ENCODE results near the gene ZNF683. TPM values are rescaled to one million over a fixed set of nuclear protein-coding genes. Genes with fewer than 3 reads are reported as not detected.

Gene ZNF683
- total and polyA plus RNA-seq, 2 donors (not counting 3 experiments of a cell fraction or from before 2014, with no cell fraction given), result not detected

- H3K36me3 ChIP-seq (ENCODE audit: control insufficient read depth in 2 of 2, extremely low read depth in 1 of 2, insufficient read depth in 2 of 2, low read length in 2 of 2), result no peaks in the 10 kb centered on the region
- no peaks in the 10 kb centered on the region for H4K20me1 ChIP-seq (replicated peaks; ENCODE audit: control insufficient read depth, extremely low read depth, insufficient read depth, low read length)
- dilution Hi-C loops (cut with MboI; ENCODE audit: extremely low pct_ligation_motif_present, low sequenced_read_pairs), result no loop called here
- peaks cover 0 to 2% of the 10 kb centered on the region in 2 experiments for H3K27me3 ChIP-seq (ENCODE audit: control insufficient read depth in 2 of 2, insufficient read depth in 2 of 2, low read length in 2 of 2)
- CTCF ChIA-PET, result interaction anchor here (1.1 to 2.8 kb wide), 5 partner anchors 9 to 89 kb away, joined by 3 to 11 read pairs (median 9); no protein-coding TSS in a partner anchor
- H3K79me2 ChIP-seq (ENCODE audit: control insufficient read depth, insufficient read depth, low read length), result no peaks in the 10 kb centered on the region
- H3K9me3 ChIP-seq (replicated peaks; ENCODE audit: control insufficient read depth, insufficient read depth, low read length), result no peaks in the 10 kb centered on the region
- no peak for FAIRE-seq
- TF ChIP-seq, protein P1, sequence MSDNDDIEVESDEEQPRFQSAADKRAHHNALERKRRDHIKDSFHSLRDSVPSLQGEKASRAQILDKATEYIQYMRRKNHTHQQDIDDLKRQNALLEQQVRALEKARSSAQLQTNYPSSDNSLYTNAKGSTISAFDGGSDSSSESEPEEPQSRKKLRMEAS (IDR thresholded peaks at IDR 0.05; ENCODE audit: insufficient read depth, insufficient read length), result no peak
- TF ChIP-seq FOS (IDR thresholded peaks at IDR 0.05; ENCODE audit: borderline replicate concordance, insufficient read depth, low read length), result no peak
- TF ChIP-seq POLR2AphosphoS5 (IDR thresholded peaks at IDR 0.05; ENCODE audit: insufficient read depth, low read depth, low read length), result no peak
- TF ChIP-seq MYC (IDR thresholded peaks at IDR 0.05; ENCODE audit: low read depth, low read length), result no peak
- no peak overlapping the region for H3K4me2 ChIP-seq (ENCODE audit: insufficient read depth, low read length)
- H3K4me1 ChIP-seq (ENCODE audit: control insufficient read depth, extremely low read depth, insufficient read depth, low read length), result peaks cover 4% of the 10 kb centered on the region
- DNase-seq (ENCODE audit: low read depth, low spot score), result no peak
- intact Hi-C loops (cut with micrococcal nuclease), result no loop called here
- POLR2A ChIA-PET, result no interaction called here
- no peaks in the 10 kb centered on the region for H3K9me1 ChIP-seq (replicated peaks; ENCODE audit: control insufficient read depth, extremely low read depth, insufficient read depth, low read length)
- no peak overlapping the region for H3K9ac ChIP-seq (replicated peaks; ENCODE audit: extremely low read depth, insufficient read depth, low read length)
- no peak overlapping the region for H3K4me3 ChIP-seq (replicated peaks in 1 of 3; ENCODE audit: insufficient read depth in 1 of 3, low read depth in 1 of 3, low read length in 3 of 3)
- no peak overlapping the region for H3K27ac ChIP-seq (ENCODE audit: insufficient read depth, low read depth, low read length)
- no TSS peak for BruUV-seq (replicated peaks)
- no peak overlapping the region for H2AFZ ChIP-seq (ENCODE audit: low read depth, low read length)
Measured at GRCh38 chr1:26373789-26374188, 1.2 kb upstream of the ZNF683 start.

- Histone ChIP-seq H3K4me3 (replicated peaks in 1 of 3; ENCODE audit: insufficient read depth in 1 of 3, low read depth in 1 of 3, low read length in 3 of 3) (no peak overlapping the region), H3K36me3 (ENCODE audit: control insufficient read depth in 2 of 2, extremely low read depth in 1 of 2, insufficient read depth in 2 of 2, low read length in 2 of 2) (no peaks in the 10 kb centered on the region), H3K9ac (replicated peaks; ENCODE audit: extremely low read depth, insufficient read depth, low read length) (no peak overlapping the region), H3K4me1 (ENCODE audit: control insufficient read depth, extremely low read depth, insufficient read depth, low read length) (peaks cover 4% of the 10 kb centered on the region), H3K27ac (ENCODE audit: insufficient read depth, low read depth, low read length) (no peak overlapping the region), H3K79me2 (ENCODE audit: control insufficient read depth, insufficient read depth, low read length) (no peaks in the 10 kb centered on the region), H3K9me1 (replicated peaks; ENCODE audit: control insufficient read depth, extremely low read depth, insufficient read depth, low read length) (no peaks in the 10 kb centered on the region), H3K4me2 (ENCODE audit: insufficient read depth, low read length) (no peak overlapping the region), H4K20me1 (replicated peaks; ENCODE audit: control insufficient read depth, extremely low read depth, insufficient read depth, low read length) (no peaks in the 10 kb centered on the region), H3K9me3 (replicated peaks; ENCODE audit: control insufficient read depth, insufficient read depth, low read length) (no peaks in the 10 kb centered on the region), H2AFZ (ENCODE audit: low read depth, low read length) (no peak overlapping the region), H3K27me3 (ENCODE audit: control insufficient read depth in 2 of 2, insufficient read depth in 2 of 2, low read length in 2 of 2) (peaks cover 0 to 2% of the 10 kb centered on the region in 2 experiments)
- intact Hi-C loops (cut with micrococcal nuclease), result no loop called here
- TF ChIP-seq GATA2 (IDR thresholded peaks at IDR 0.05; ENCODE audit: insufficient read depth, insufficient read length, low read depth, low read length) (no peak), JUN (IDR thresholded peaks at IDR 0.05; ENCODE audit: borderline replicate concordance, insufficient read depth, insufficient read length, low read depth) (no peak), FOS (IDR thresholded peaks at IDR 0.05; ENCODE audit: borderline replicate concordance, insufficient read depth, low read length) (no peak), POLR2AphosphoS5 (IDR thresholded peaks at IDR 0.05; ENCODE audit: insufficient read depth, low read depth, low read length) (no peak), CTCF (IDR thresholded peaks at IDR 0.05; ENCODE audit: extremely low read depth in 1 of 2, insufficient read depth in 1 of 2, low read depth in 1 of 2, low read length in 2 of 2) (no peak), MYC (IDR thresholded peaks at IDR 0.05; ENCODE audit: low read depth, low read length) (no peak), EZH2 (IDR thresholded peaks at IDR 0.05; ENCODE audit: borderline replicate concordance, low read depth, low read length, severe bottlenecking) (no peak), POLR2A (IDR thresholded peaks at IDR 0.05; ENCODE audit: low read depth, low read length) (no peak)
- TF ChIP-seq, protein P1 (IDR thresholded peaks at IDR 0.05; ENCODE audit: insufficient read depth, insufficient read length), result no peak
- BruUV-seq (replicated peaks), result no TSS peak
- dilution Hi-C loops (cut with MboI; ENCODE audit: extremely low pct_ligation_motif_present, low sequenced_read_pairs), result no loop called here
- DNase-seq (ENCODE audit: low read depth, low spot score) (no peak), FAIRE-seq (no peak)
- ChIA-PET POLR2A (no interaction called here), CTCF (interaction anchor here (1.1 to 2.8 kb wide), 5 partner anchors 9 to 88 kb away, joined by 3 to 11 read pairs (median 9); no protein-coding TSS in a partner anchor)
Measured at GRCh38 chr1:26373281-26373680, 731 bp upstream of the ZNF683 start.

All from endothelial cell of umbilical vein (primary cell).